HG03045 (cell line): ENCODE measurements around the gene TIRAP.

ENCODE experiments used
- ATAC-seq: cut with Tn5 transposase; IDR thresholded peaks from one replicate; pipeline ENCODE4 v1.9.1; 2021; ENCODE audit warnings: mild to moderate bottlenecking, moderate library complexity; ENCODE audit not compliant: unreplicated experiment

TIRAP gene

GRCh38 chr11:126318574-126319373 is 35.9 kb downstream of the TIRAP start:
- ATAC-seq: peak; percentile 86

DNA sequence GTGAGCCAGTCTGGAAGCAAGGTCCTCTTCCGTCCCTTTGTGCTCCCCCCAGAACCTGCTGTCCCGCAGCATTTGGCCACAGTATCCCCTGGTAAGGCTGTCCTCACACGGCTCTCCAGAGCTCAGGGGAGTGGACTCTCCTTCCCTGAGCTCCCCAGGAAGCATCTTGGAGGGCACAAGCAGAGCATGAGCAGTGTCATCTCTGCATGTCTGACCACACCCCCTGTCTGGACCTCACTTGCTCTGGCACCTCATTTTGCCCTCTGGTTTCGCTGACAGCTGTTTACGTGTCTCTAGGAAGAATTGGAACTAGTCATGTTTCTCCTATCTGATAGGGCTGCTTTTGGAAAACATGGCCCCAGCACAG is 36.5 kb downstream of the TIRAP start:
- ATAC-seq: no peak

DNA sequence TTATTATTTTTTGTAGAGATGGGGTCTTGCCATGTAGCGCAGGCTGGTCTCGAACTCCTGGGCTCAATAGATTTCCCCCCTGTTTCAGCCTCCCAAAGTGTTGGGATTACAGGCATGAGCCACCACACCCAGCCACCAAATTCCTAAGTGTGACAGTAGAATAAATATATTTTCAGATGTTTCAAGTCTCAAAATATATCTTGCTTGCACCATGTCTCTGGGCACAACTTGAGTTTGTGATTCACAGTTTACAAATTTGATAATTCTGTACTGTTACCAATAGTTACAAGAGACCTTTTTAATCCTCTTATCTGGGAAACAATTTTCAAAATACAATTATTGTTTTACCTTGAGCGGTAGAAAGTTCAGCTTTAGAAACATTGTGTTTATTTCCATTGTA is 40.1 kb downstream of the TIRAP start:
- no peak for ATAC-seq

GRCh38 chr11:126327281-126328000 is 44.5 kb downstream of the TIRAP start:
- no peak for ATAC-seq

GRCh38 chr11:126328001-126328390 is 45.1 kb downstream of the TIRAP start:
- no peak for ATAC-seq

DNA sequence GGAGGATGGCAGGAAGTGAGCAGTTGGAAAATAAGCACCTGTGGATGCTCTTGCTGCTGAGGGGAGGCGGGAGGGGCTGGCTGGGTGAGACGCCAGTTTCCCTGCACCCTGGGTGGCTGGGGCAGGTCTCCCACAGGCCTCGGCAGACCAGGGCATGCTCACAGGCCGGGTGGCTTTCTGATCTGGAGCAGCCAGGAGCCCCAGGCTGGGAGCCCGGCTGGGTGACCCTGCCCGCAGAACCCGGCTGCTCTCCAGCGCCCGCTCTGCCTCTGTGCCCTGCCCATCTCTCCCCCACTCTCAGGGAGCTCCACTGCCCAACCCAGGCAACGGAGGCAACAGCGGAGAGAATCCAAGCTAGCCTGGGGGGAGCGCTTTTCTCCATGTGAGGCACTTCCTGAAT is 45.6 kb downstream of the TIRAP start:
- no peak for ATAC-seq

- ATAC-seq: no peak
Measured at GRCh38 chr11:126328938-126329643, 46.2 kb downstream of the TIRAP start.

GRCh38 chr11:126329644-126330211 is 46.8 kb downstream of the TIRAP start:
- no peak for ATAC-seq

- ATAC-seq: no peak
Measured at GRCh38 chr11:126331286-126331685, 48.4 kb downstream of the TIRAP start.

DNA sequence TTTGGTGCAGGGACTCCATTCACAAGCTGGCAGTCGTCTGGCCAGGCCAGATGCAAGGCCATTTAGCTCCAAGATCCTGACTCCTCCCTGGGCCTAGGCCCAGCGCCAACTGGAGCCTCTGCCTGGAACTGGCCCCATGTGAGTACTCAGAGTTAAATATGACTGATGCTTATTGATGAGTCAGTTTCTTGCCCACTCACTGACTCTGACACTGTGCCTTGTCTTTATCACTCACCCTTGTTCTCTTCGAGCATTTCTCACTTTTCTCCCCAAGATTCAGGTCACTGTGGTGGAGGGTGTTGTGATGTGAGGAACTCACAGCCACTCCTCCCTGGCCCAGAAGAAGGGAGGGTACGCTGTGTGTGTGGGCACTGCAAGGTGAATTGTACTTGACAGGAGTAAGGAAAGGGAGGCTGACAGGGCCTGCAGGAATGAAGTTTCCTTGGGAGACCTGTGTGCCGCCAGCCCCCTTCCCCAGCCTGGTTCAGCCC is 49.4 kb downstream of the TIRAP start:
- ATAC-seq: no peak

- ATAC-seq: no peak
Measured at GRCh38 chr11:126333142-126333541, 50.2 kb downstream of the TIRAP start.

DNA sequence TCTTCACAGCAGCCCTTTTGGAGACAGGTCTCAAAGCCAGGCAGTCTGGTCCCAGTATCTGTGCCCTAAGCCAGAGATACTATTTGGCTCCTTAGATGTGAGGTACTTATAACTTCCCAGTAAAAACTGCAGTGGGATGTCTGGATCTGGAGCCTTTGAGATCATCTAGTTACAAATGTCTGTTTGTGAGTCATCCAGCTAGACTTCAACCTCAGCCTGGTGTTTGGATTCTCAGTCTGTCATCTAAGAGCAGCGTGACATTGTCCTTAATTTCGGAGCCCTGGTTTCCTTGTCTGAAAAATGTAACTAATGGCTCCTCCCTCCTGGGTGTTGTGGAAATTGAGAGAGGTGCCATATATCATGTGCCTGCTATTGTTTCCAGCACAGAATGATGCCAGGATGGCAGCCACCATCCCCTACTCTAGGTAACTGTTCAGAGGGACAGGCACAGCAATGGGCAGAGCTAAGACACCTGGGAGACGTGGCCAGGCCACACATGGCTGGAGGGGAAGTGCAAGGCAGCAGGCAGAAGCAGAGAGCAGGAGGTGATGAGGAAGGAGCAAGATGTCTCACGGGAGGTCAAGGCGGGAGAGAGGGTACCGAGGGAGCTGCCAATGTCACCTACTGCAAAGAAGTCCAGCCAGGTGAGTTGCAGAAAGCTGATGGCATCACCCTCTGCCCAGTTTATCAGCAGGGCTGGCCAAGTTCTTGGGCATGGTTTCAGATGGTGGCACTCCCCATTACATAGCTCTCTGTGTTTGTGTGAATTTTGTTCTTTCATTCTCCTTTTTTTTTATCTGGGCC is 52.0 kb downstream of the TIRAP start:
- ATAC-seq: no peak

GRCh38 chr11:126335463-126335760 is 52.5 kb downstream of the TIRAP start:
- ATAC-seq: no peak

DNA sequence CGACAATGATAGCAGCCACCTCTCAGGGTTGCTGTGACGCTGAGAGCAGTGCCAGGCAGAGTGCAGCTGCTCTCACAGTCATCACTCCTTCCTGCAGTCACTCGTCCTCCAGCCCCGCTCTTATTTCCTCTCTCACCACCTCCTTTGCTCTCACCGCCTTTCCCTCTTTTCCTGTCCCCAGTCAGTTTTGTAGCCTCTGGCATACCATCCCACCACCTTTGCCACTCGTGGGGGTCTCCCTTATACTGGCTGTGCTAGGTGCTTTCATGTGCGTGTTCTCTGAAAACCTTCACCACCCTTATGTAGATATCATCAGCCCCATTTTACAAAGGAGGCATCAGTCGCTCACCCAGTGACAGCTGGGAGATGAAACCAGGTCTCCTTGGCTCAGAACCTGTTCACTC is 53.2 kb downstream of the TIRAP start:
- no peak for ATAC-seq

DNA sequence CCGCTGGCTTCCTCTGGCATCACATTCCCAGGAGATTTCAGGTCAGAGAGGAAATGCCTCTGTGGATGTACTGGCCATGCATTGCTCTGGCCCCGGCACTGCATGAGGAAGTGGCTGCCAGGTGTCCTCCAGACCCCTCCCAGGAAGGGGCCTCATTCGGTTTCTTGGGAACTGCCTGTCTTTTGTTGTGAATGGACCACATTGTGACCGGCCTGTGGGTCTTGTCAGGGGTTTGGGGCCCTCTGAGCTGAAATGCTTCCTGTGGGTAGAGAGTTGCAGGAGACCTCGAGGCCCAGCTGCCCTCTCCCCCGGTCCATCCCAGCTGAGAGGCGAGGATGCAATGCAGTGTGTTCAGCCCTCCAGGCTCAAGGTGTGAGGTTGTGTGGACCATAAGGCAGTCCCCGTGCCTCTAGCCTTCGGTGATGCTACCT is 53.8 kb downstream of the TIRAP start:
- ATAC-seq: no peak

- no peak for ATAC-seq
Measured at GRCh38 chr11:126337126-126337473, 54.2 kb downstream of the TIRAP start.

DNA sequence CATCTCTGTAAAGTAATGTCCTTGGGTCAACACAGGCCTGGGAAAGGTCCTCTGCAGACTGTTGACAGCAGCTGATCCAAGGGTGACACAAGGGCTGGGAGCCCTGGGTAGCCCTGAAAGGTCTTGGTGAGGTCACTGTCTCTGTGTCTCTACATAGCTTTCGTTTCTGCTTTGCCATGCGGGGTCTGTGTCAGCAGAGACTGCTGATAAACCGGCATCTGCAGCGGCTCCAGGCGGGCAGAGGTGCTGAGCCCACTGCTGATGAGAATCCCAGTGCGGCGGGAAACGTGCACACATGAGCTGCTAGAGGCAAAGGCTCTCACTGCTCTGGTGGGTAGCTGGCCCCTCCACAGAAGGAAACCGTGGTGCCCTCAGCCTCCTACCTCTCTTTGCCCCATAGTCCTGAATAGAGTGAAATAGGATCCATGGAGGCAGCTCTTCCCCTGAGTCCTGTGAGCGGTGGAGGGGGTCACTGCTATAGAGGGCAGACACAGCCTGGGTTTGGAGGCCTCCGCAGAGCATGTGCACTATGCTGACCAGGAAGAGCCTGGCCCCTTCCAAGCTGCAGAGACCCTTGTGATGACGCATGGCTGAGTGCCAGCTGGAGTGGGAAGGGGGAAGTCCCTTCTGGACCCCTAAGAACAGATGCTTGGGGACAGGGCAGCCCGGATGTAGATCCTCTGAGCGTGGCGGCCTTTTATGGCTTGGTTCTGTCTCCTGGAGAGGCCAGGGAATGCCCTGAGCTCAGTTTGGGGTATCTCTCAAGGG is 54.8 kb downstream of the TIRAP start:
- no peak for ATAC-seq

- ATAC-seq: no peak
Measured at GRCh38 chr11:126338346-126339055, 55.6 kb downstream of the TIRAP start.

GRCh38 chr11:126339073-126339862 is 56.4 kb downstream of the TIRAP start:
- ATAC-seq: no peak
